Activated T-cell treated with anti-CD3 and anti-CD28 coated beads, Interleukin-2, amount 50 U/mL, for 48 hours (primary cell): ENCODE results near the gene SEMA3C.

Experiments used
- DNase-seq, 2 experiments: peaks; one replicate each; pipeline ENCODE4 v3.0.0-alpha.2; 2020

SEMA3C gene

DNA sequence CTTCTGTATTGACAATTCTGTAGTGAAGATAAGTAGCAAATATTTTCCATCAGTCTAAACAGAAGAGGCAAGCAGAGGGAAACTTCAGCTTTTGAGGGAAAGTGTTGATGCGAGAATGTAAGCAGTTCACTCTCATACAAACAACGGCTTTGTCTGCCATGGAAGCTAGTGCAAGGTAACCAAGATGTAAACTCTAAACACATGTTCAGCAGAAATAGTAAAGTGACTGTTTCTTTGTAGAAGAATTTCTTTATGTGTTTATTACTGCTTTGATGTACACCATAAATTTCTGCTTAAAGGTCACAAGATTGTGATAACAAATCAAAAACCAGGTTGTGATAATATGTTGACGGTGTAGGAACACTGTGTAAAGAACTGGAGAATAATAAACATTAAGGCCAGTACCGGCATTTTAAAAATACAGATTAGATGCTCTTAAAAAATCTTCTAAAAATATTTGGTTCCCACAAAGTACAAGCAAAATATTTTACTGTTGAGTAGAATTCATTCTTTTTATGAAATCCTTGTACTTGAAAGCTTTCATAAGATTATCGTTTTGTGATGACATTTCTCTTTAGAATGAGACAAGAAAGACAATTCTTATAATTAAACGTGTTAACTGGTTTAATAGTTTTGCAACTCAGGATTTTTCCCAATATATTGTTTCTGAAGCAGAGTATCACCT, 34.2 kb downstream of the SEMA3C start:
- DNase-seq, result no peak

DNA sequence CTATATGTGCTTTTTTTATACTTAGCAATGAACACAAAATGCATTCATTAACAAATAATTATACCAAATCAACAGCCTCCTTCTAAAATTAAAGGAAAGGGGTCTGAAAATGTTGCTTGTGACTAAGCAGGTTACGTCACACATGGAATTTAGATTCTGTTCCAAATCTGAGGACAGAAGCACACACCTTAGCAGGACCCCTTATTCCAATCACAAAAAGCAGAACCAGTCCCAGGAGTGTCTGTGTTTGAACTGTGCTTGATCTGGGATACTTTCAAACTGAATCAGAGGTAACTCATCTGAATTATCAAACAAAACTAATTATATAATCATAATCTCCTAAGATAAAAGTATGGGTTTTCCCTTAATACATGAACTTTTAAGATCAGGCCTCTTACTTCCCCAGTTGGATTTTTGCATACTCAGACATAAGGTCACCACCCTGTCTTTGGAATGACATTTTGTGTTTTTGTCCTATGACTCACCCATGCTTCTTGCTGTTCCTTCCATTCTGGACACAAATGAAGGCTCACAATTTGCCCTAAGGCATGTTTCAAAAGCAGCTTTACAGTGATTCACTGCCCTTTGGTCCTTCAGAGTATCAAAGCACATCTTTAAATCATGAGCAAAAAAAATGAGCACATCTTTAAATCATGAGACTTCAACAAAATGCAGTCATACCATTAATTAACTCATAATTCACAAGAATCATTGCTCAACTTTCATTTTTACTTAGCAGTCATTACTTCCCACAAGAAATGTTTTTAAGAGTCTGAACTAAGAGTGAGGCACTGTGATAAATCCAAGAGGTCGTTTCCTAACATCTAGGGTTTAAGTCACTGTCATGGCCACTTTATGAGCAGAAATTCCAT, 35.5 kb downstream of the SEMA3C start:
- DNase-seq, result no peak

DNA sequence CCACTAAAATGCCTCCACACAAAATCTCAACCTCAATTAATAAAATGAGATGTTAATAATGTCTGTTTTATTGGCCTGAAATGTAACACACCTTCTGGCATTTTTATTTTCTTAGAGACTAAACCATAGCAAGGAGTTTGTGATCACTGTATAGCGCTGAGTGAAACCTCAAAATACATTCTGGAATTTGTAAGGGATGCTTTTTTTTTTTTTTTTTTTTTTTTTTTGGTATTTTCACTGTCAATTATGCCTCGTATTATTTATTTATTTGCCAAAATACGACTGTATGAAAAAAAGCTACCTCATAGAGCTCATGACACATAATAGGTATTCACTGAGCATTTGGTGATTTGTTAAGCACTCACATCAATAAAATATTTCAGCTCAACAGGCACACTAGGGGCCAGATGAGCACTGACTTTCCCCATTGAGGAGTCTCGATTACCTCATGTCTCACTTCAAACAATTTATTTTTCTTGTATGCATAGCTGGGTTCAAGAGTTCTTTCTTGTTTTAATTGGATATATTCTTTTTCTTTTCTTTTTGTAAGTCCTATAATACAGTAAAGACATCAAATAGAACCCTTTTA, 36.5 kb downstream of the SEMA3C start:
- no peak for DNase-seq

DNA sequence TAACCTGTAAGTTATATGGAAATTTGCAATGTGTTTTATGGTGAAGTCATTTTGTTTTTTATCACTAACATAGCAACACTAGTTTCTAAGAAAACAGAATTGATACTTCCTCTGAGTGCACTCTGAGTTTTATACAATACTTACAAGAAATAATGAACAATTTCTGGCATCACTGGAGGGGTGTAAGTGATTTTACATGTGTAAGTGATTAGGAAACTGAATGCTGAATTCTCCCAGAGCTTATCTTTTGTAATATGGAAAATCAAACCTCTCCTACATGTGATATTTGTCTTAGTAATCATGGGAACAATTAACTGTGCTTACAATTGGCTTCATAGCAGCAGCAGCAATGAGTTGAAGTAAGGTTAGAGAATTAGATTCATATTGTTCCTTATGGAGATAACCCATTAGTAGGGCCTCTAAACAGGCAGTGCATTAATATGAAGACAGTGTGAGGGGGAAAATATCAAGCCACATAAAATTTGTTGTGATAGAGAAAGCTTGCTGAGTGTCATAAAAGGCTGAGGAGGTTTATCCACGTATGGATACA, 37.4 kb downstream of the SEMA3C start:
- DNase-seq, result no peak

DNA sequence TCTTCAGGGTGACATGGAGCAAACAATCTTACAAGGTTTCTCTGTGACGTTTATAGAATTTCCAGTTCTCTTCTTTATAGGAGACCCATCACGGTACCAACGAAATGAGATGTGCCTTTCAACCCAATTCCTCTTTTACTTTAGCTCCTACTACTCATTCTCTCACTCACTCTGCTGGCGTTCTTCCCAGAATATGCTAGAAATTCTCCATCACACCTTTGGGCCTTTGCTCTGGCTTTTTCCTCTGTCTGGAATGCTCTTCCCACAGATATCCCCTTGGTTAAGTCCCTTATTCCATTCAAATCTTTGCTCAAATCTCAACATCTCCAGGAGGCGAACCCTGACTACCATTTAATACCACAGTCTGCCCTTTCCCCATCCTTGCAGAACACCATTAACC, 39.0 kb downstream of the SEMA3C start:
- no peak for DNase-seq

DNA sequence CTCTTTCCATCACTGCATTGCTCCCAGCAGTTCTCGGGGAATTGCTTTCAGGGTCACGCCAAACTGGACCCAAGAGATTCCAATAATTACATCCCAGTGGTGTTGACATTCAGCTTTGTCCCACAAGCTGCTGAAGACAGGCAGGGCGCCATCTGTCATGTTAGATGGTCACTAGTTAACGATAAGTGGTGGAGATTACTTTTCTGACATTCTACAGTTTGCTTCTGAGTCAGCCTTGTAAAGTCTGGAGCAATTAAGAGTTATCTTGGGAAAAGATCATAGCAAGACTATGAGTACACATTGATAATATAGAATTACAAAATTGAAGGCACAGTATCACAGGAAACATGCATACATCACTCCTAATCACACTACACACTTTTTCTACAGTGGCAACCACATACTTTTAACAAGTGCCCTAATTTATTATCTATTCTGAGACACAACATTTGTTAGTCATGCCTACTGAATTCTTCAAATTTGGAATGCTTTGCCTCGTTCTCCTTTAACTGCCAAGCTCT, 41.9 kb downstream of the SEMA3C start:
- no peak for DNase-seq

DNA sequence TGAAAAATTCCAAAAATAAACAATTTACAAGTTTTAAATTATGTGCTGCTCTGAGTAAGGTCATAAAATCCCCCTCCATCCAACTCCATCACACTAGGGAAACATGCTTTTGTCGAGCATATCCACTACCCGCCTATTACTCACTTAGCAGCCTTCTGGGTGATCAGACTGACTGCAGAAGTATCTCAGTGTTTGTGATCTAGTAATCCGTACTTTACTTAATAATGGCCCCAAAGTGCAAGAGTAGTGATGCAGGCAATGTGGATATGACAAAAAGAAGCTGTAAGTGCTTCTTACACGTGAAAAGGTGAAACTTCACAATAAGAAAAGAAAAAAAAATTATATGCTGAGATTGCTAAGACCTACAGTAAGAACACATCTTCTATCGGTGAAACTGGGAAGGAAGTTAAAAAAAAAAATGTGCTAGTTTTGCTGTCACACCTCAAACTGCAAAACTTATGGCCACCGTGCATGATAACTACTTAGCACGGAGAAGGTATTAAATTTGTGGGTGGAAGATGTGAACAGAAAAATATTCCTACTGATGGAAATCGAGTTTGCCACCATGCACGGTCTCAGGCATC, 43.2 kb downstream of the SEMA3C start:
- DNase-seq, result no peak

DNA sequence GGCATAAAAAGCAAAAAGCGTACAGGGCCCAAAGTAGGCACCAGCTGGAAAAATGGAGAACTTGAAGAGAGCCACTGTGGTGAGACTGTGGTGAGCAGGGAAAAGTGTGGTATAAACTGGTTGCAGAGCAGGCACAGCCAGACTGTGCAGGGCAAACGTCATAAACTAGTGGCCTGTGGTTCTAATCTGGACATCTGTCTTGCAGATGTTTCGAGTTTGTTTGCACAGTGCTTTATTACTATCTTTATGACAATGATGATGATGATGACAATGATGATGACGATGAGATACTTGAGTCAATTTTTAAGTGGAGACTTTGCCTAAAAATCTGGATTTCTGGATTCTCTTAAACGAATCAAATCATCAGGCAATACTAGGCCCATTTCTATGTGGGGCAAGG, 45.7 kb downstream of the SEMA3C start:
- no peak for DNase-seq

DNA sequence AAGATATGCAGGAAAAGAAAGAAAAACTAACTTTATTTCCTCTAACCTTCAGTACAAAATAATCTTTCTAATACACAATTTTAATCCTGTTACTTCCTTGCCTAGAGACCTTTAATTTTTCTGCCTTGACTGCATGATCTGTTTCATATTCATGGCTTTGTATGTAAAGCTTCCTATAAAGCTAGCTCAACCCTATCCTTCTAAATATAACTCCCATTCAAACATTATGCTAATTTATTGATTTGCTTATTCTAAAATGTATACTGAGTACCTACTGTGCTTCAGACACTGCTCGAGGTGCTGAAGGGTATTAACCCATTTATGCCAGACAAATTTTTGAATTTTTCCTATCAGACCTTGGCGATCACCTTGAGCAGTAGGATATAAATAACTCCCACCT, 47.6 kb downstream of the SEMA3C start:
- no peak for DNase-seq

DNA sequence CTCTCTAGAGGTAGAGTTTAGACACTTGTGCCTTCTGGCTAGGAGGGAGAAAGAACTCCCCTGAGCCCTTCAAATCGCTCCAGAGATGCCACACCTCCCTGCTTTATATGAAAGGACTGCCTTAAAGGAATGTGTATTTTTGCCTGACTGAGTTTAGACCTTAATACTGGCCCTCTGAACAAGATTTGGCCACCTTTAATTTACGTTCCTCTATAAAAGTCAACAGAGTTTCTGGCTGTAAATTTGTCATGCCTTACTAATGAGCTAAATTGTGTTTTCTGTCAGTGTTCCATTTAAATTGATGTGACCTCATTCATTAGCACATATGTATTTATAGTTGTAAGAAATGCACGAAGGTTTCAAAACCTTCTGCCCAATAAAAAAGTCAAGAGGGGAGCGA, 48.0 kb downstream of the SEMA3C start:
- DNase-seq, result no peak

DNA sequence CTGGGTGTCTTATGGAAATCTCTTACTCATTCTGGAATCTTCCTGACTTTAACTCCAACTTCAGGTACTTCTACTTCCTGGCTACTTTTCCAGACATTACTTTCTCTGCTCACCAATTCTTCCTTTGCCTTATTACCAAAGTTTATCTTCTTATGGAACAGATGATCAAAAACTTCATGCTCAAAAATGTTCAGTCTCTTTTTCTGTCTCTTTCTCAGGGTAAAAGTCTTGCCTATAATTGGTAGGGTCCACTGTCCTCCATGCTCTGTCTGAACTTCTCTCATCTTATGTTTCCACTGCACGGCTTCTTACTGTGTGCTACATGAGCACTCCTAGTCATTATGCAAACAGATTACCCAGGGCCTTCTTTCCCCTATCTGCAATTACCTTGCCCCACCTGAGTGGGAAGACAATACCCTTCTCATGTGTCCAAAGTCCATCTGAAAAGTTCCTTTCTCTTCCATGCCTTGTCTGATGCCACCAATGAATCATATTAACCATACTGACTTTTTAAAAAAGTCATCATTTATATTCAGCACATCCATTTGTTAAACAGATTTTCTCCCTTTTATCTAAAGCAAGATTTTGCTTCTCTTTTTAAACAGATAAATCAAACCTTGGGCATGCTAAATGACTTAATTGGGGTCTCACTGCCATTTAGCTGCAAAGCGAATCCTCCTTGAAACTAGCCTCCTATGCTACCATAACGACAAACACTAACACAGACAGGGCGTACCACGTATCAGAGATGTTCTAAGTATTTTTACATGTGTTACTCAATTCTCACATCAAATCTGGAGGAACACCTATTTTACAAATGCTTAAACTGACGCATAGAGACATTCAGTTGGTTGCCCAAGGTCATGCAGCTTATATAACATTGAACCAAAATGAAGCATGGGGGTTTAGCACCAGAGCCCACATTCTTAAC, 48.8 kb downstream of the SEMA3C start:
- DNase-seq, result no peak

DNA sequence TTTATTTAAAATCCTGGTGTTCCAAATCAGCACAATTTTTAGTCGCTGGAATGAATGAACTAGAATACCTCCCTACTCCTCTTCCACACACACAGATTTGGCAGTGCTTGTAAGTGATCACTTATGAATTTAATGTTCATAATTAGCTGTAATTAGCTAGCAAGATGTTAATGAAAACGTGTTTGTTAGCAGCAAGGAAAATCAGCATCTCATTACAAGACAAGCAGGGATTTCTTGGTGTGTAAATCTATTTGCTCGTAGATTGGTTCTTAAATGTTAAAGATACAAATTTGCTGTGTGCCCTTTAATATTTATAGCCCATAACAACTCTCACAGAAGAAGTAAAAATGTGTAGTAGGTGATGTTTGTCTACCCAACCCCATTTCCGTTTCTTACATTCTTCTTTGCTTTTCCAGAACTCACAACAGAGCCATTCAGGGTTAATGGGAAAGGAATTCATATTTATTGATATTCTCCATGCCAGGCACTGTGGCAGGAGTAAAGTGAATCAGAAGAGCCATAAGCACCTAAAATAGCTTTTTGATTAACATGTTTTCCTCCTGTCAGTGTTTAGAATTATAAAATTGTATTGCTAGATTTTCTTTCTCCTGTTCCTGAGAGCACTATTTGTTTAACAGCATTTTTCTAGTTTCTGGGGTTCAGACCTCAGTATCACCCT, 49.6 kb downstream of the SEMA3C start:
- DNase-seq, result no peak

DNA sequence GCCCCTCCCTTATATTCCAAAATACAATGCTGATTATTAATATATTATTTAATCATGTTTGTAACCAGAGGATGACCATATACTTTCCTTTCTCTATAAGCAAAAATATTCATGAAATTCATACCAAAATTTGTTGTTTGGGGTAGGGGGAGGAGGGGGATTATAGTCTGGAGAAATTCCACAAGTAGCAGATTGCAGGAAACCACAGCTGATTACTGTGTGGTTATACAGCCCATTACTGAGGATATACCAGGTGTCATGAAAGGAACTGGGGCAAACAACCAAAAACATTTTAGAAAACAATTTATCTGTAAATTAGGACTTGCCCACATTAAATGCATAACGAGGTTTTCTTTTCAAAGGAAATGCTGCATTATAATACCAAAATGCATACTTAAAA, 50.3 kb downstream of the SEMA3C start:
- no peak for DNase-seq

DNA sequence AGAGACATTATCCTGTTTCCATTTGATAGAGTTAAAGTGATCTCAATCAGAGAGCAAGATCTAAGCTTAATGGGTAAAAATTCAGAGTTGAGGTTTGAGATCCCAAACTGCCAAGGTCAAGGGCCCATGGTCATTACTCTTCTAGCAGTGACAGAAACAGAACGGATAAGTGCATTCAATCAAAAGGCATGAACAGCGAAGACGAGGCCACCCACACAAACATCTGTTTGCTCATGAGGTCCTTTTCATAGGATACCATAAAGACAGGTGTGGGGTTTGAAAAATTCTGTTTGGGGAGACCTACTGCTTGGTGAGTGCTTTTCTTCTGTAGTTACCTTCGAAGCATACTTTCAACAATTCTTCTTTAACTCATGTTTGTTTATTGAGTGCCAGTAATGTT, 58.3 kb downstream of the SEMA3C start:
- no peak for DNase-seq

DNA sequence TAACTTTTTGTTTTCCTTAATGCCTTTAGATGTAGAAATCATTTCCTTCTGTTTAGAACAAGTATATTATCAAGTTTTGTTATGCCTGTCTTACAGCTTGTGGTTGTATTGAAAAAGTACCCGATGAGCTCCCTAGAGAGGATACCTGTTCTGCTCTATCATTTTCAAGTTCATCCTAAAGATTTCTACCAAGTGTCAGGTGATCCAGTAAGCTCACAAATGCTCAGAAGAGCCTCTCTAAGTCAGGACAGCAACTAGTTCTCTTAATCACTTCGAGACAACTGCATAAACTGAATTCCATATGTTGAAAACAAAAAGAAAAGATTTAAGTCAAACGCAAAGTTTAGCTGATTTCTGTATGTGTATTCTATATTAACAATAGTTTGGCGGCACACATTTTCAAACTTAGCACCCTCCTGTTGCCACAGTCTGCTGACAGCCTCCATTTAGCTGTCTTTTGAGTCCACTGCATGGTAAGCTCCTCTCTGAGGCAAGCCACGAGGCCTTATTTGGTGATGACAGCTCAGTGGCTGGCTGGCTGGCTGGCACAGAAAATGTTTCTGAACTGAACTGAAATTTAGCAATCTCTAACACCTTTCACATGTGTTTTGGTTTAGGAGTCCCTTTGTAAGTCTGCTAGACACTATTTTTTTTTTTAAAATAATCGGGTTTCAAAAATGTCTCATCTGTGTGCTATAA, 59.4 kb downstream of the SEMA3C start:
- DNase-seq, result no peak

DNA sequence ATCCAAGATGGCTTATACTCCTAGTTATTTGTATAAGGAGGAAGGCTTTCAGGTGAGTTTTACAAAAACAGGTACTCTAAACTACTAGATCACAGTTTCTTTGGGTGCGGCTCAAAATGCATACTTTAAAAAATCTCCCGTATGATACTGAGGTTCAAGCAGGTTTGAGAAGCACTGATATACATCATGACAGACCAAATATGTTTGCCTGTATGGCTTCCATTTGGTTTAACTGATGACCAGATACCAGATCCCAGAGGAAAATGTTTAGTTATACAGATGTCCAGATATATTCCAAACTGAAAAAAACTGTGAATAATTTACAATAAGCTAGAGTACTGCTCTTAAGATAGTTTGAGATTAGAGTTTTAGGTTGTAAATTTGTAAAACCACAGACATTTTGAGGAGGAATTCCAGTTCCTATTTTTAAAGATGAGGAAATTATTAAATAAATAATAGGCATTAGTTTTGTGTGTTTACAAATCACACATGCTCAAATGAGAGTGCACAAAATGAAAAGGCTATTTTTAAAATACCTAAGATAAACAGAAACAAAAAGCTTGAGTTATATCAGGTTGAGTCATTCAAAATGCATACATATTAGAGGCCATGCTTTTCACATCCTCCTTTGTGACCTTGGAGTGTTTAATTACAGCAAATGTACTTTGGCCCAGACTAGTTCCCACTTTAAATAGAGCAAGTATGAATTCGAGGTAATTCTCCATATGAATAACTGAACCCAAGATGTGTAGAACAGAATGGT, 60.5 kb downstream of the SEMA3C start:
- no peak for DNase-seq

DNA sequence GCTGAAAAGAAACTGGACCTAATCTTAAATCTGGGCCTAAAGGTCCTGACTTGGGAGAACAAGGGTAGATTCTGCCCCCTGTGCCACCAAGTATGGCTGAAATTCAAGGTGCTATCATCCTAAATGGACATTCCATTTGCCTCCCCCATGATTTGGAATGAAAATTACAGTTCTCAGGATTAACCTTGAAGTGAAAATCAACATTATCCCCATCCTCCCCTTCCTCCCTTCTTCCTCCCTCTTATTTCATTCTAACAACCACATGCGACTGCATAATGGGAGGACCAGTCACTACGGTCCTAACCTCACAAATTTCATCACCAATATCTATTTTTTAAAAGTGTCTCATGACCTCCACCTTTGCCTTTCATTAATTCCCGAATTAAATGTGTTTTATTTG, 62.1 kb downstream of the SEMA3C start:
- no peak for DNase-seq

DNA sequence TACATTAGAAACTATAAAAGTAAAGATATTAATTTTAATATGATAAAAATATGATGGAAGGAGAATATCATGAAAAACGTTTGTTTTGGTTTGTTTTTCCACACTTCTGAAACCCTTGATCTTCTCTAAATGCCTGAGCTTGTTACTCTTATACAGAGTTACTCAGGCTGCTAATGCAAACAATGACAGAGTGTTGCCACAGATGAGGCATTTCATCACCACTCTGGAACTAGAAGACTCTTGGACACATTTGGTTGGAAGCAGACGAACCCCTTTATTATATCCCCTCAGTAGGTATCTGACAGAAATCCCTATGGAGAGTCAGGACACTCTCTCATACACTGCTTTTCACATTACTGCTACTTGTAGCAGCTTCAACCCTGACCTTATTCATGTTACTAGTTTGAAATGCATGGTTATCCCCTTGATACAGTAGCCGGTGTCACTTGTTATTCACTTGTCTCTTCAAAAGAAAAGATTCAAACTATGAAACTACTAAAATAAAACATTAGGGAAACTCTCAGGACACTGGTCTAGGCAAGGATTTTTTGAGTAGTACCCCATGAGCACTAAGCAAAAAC, 66.9 kb downstream of the SEMA3C start:
- no peak for DNase-seq

DNA sequence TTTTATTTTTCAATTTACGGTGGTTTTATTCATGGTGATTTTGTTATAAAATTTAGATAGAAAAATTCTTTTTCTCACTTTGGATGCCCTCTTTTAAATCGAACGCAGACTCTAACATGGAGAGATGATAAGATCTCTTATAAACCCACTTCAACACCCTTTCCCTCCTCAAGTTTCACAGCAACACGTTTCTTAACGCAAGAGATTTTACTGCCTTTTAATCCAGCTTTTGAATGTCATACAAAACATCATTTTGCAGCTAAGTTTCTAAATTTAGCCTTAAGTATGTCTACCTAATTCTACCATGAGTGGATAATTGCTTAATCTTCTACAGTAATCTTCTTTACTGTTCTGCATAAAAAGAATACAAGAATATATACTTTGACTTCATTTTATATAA, 70.0 kb downstream of the SEMA3C start:
- no peak for DNase-seq

DNA sequence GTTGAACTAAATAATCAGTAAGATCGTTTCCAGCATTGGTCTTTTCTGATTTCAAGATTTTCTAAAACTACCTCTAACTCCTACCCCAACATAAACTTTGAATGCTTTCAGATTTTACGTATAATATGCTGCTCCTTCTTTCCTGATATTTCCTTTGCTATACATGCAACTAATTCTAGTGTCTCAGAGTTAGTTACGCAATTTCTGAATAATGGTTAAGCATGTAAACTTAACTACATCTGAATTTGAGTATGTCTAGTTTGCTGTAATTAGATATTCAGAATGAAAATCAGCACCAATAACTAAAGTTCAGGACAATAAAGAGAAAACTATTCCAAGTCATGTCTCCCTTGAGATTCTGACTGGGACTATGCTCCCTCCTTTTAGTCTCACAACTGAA, 71.0 kb downstream of the SEMA3C start:
- DNase-seq, result no peak
